C4-2B (cell line): ENCODE measurements around the gene AFF3.

Source experiments
- CTCF ChIP-seq: fragments of 450-650 bp; conservative IDR thresholded peaks from 2 replicates; pipeline ENCODE4 v1.5.1; 2017; ENCODE audit warnings: mild to moderate bottlenecking
- ZFX ChIP-seq: fragments of 450-650 bp; IDR thresholded peaks from 2 replicates; pipeline ENCODE4 v1.6.1; 2017

- no peak for TF ChIP-seq CTCF
- no peak for TF ChIP-seq ZFX
Measured at GRCh38 chr2:100176925-100177324, 34.5 kb upstream of the AFF3 start.
